Lower leg skin (tissue), 3 donors: ENCODE data around the gene EMILIN3.

Experiments used
- POLR2A ChIP-seq, 2 donors: fragments of 450-650 bp; IDR thresholded peaks; one replicate each; pipeline ENCODE4 v1.6.1; 2016 to 2017; ENCODE audit warnings: antibody characterized with exemption in 2 of 2, mild to moderate bottlenecking in 1 of 2, moderate library complexity in 1 of 2
- TF ChIP-seq, protein P1 (sequence below), 3 donors: fragments of 450-650 bp; IDR thresholded peaks; one replicate each; pipeline ENCODE4 v1.5.1; 2016; ENCODE audit warnings: antibody characterized with exemption in 3 of 3, mild to moderate bottlenecking in 3 of 3, moderate library complexity in 2 of 3

DNA sequence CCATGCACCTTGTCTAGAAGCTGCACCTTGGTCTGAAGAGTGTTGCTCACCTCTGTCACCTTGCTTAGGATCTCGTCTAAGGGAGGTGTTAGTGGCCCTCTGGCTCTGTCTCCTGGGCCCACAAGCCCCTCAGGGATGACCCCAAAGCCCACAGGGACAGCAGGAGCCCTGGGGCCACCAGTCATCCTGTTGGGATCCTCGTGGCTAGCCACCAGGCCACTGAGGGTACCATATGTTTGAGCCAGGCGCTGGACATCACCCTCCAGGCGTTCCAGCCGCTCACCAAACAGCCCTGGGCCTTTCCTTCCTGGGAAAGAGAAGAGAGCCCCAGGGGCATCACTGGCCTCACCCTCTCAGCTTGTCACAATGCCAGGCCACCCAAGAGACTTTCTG is 3.9 kb downstream of the EMILIN3 start:
- TF ChIP-seq, protein P1, sequence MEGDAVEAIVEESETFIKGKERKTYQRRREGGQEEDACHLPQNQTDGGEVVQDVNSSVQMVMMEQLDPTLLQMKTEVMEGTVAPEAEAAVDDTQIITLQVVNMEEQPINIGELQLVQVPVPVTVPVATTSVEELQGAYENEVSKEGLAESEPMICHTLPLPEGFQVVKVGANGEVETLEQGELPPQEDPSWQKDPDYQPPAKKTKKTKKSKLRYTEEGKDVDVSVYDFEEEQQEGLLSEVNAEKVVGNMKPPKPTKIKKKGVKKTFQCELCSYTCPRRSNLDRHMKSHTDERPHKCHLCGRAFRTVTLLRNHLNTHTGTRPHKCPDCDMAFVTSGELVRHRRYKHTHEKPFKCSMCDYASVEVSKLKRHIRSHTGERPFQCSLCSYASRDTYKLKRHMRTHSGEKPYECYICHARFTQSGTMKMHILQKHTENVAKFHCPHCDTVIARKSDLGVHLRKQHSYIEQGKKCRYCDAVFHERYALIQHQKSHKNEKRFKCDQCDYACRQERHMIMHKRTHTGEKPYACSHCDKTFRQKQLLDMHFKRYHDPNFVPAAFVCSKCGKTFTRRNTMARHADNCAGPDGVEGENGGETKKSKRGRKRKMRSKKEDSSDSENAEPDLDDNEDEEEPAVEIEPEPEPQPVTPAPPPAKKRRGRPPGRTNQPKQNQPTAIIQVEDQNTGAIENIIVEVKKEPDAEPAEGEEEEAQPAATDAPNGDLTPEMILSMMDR (IDR thresholded peaks at IDR 0.05), result no peak
- TF ChIP-seq POLR2A (IDR thresholded peaks at IDR 0.05), result no peak
